DND-41 (cell line): Measurements from ENCODE around the gene CD79A.

ENCODE experiments used
- EZH2 ChIP-seq: IDR thresholded peaks from 3 replicates; pipeline ENCODE4 v1.6.1; 2012; ENCODE audit warnings: borderline replicate concordance, low read depth, mild to moderate bottlenecking, moderate library complexity, low read length, inconsistent platforms; ENCODE audit not compliant: severe bottlenecking
- TF ChIP-seq, protein P1 (sequence below): IDR thresholded peaks from 2 replicates; pipeline ENCODE4 v1.5.1; 2012; ENCODE audit warnings: borderline replicate concordance, low read length, moderate library complexity, mild to moderate bottlenecking; ENCODE audit not compliant: poor library complexity, severe bottlenecking; ENCODE audit errors: extremely low read depth

DNA sequence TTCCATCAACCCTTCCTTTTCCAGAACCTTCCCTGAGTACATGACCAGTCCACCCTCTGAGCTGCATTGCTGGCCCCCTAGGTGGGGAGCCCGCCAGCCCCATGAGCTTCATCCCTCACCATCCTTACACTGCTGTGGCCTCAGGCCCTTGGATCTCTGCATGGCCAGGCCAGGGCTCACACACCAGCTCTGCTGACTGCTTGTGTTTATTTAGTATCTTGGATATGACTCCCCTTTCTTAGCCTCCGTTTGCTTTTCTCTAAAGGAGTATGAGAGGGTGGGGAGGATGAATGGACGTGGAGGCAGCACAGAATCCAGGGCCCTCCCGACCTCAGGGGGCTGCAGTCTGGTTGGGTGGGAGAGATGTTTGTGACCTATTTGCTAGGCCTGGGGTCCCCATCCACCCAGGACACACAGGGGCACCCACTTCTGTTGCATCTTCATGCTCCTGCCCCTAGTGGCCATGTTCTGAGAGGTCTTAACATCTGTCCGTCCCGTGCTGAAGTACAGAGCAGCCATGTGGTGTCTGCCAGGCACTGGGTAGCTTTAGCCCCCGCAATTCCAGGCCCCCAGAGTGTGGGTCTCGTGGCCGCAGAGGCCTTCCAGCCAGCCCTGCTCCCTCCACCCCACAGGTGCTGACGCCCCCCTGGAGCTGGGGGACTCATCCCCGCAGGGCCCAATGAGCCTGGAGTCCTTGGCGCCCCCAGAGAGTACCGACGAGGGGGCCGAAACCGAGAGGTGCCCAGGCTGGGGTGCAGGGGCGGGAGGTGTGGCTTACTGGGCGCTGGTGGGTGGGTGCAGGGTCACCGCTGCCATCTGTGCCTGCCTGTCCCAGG lies 18.9 kb downstream of the CD79A start:
- TF ChIP-seq, protein P1, sequence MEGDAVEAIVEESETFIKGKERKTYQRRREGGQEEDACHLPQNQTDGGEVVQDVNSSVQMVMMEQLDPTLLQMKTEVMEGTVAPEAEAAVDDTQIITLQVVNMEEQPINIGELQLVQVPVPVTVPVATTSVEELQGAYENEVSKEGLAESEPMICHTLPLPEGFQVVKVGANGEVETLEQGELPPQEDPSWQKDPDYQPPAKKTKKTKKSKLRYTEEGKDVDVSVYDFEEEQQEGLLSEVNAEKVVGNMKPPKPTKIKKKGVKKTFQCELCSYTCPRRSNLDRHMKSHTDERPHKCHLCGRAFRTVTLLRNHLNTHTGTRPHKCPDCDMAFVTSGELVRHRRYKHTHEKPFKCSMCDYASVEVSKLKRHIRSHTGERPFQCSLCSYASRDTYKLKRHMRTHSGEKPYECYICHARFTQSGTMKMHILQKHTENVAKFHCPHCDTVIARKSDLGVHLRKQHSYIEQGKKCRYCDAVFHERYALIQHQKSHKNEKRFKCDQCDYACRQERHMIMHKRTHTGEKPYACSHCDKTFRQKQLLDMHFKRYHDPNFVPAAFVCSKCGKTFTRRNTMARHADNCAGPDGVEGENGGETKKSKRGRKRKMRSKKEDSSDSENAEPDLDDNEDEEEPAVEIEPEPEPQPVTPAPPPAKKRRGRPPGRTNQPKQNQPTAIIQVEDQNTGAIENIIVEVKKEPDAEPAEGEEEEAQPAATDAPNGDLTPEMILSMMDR: peak; percentile 55
- TF ChIP-seq EZH2: no peak
